GM20000 (cell line): Measurements from ENCODE around the gene S100A9.

ENCODE experiments used
- DNase-seq: peaks from one replicate; pipeline ENCODE4 v3.0.0; 2012; ENCODE audit warnings: low spot score
- CTCF ChIP-seq: IDR thresholded peaks from 2 replicates; pipeline ENCODE4 v1.5.1; 2012; ENCODE audit warnings: mild to moderate bottlenecking, control low read depth; ENCODE audit errors: extremely low read depth, missing control alignments

Gene S100A9

GRCh38 chr1:153353226-153353947 is 4.3 kb upstream of the S100A9 start:
- DNase-seq: peak; percentile 42

GRCh38 chr1:153354515-153355193 is 3.0 kb upstream of the S100A9 start:
- DNase-seq: no peak
- TF ChIP-seq CTCF: no peak

More at GRCh38 chr1:153353226-153353947, 4.3 kb upstream of the S100A9 start:
- peak; percentile 28 for TF ChIP-seq CTCF

- peak; percentile 54 for DNase-seq
- TF ChIP-seq CTCF: peak; percentile 36
These were observed 2.1 kb upstream of the S100A9 start for GRCh38 chr1:153355445-153356071.

- no peak for TF ChIP-seq CTCF
- DNase-seq: no peak
These were observed 1.1 kb upstream of the S100A9 start for GRCh38 chr1:153356392-153357075.

- no peak for TF ChIP-seq CTCF
- no peak for DNase-seq
These were observed 390 bp upstream of the S100A9 start for GRCh38 chr1:153357076-153357852.

GRCh38 chr1:153358691-153358975 is 979 bp downstream of the S100A9 start:
- DNase-seq: no peak
- TF ChIP-seq CTCF: no peak
